MM.1S (cell line): ENCODE results near the gene HIVEP2.
A peak's percentile ranks its signal among the peaks of the same experiment; 100 is the strongest.

ENCODE experiments used
- CTCF ChIP-seq: fragments of 300-600 bp; sonication (generic); IDR thresholded peaks from 2 replicates; pipeline ENCODE4 v1.5.1; 2016; ENCODE audit warnings: antibody characterized with exemption, low read length, mixed read lengths
- EZH2 ChIP-seq: fragments of 300-600 bp; sonication (generic); optimal IDR thresholded peaks from 2 replicates; pipeline ENCODE3; 2017; ENCODE audit warnings: low read depth, mild to moderate bottlenecking, antibody characterized with exemption, low read length, mixed read lengths

DNA sequence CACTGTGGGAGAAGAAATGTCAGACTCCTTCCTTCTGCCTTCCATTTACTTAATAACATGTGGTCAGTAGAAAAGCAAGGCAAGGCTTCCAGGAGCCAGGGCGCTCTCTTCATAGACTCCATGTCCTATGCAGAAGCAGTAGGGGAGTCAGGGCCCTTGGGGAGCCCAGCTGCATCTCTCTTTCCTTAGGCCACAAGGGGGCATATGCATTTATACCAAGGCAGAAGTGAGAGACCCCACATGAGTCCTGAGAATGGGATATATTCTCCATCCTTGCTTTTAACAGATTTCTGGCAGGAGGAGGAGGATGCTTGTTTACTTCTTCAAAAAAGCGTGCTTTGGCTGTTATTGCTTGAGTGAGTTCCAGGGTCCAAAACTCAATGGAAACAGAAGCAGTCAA lies 198.5 kb downstream of the HIVEP2 start:
- TF ChIP-seq CTCF (peak; percentile 33), EZH2 (no peak)
